Parathyroid adenoma (tissue), 2 donors: Measurements from ENCODE around the gene RCE1.
"Not testable (repeated sequence)": the region's sequence is repeated elsewhere in the genome, so short reads cannot be mapped to it uniquely, and the experiment has no call there.

Source experiments
- H2AFZ ChIP-seq: fragments of 300-600 bp; sonication (generic); one replicate; pipeline ENCODE4 v1.7.0; 2017; ENCODE audit warnings: antibody characterized with exemption, mild to moderate bottlenecking
- H3K27ac ChIP-seq: fragments of 300-600 bp; sonication (generic); one replicate; pipeline ENCODE4 v1.7.0; 2017
- H3K27me3 ChIP-seq: fragments of 300-600 bp; sonication (generic); one replicate; pipeline ENCODE4 v1.7.0; 2017; ENCODE audit warnings: low read length; ENCODE audit not compliant: control insufficient read depth, insufficient read depth
- H3K36me3 ChIP-seq: fragments of 300-600 bp; sonication (generic); one replicate; pipeline ENCODE4 v1.7.0; 2017; ENCODE audit warnings: low read length; ENCODE audit not compliant: control insufficient read depth, insufficient read depth
- H3K4me1 ChIP-seq: fragments of 300-600 bp; sonication (generic); one replicate; pipeline ENCODE4 v1.7.0; 2017; ENCODE audit warnings: control low read depth
- H3K4me2 ChIP-seq: fragments of 300-600 bp; sonication (generic); one replicate; pipeline ENCODE4 v1.7.0; 2017; ENCODE audit warnings: low read length
- H3K4me3 ChIP-seq: fragments of 300-600 bp; sonication (generic); one replicate; pipeline ENCODE4 v1.7.0; 2017; ENCODE audit warnings: low read depth, low read length
- H3K79me2 ChIP-seq: fragments of 300-600 bp; sonication (generic); one replicate; pipeline ENCODE4 v1.7.0; 2017; ENCODE audit warnings: control low read depth
- H3K9ac ChIP-seq: fragments of 300-600 bp; sonication (generic); one replicate; pipeline ENCODE4 v1.7.0; 2017; ENCODE audit warnings: mild to moderate bottlenecking
- H3K9me3 ChIP-seq: fragments of 300-600 bp; sonication (generic); one replicate; pipeline ENCODE4 v1.7.0; 2017; ENCODE audit warnings: low read length; ENCODE audit not compliant: control insufficient read depth
- CTCF ChIP-seq: fragments of 300-600 bp; sonication (generic); IDR thresholded peaks from one replicate; pipeline ENCODE4 v1.7.0; 2017; ENCODE audit warnings: antibody characterized with exemption, mild to moderate bottlenecking
- donor health status: primary hyperparathyroidism.

Gene RCE1

GRCh38 chr11:66823700-66824099 lies 19.5 kb upstream of the RCE1 start:
- no peak for TF ChIP-seq CTCF
- no peak overlapping the region for H3K9ac ChIP-seq
- no peaks in the 10 kb centered on the region for H3K27me3 ChIP-seq
- no peak overlapping the region for H3K4me2 ChIP-seq
- no peaks in the 10 kb centered on the region for H3K4me1 ChIP-seq
- no peaks in the 10 kb centered on the region for H3K9me3 ChIP-seq
- H3K4me3 ChIP-seq = no peak overlapping the region
- no peak overlapping the region for H2AFZ ChIP-seq
- no peaks in the 10 kb centered on the region for H3K79me2 ChIP-seq
- no peak overlapping the region for H3K27ac ChIP-seq
- no peaks in the 10 kb centered on the region for H3K36me3 ChIP-seq

- H3K79me2 ChIP-seq, H2AFZ ChIP-seq, H3K9ac ChIP-seq, H3K9me3 ChIP-seq, H3K4me3 ChIP-seq, H3K27ac ChIP-seq, H3K4me1 ChIP-seq, H3K27me3 ChIP-seq, H3K4me2 ChIP-seq, H3K36me3 ChIP-seq: not testable (repeated sequence)
Measured at GRCh38 chr11:66824573-66824972, 18.7 kb upstream of the RCE1 start.

GRCh38 chr11:66834539-66834845 lies 8.7 kb upstream of the RCE1 start:
- no peak for TF ChIP-seq CTCF
- Histone ChIP-seq H3K27me3 (no peaks in the 10 kb centered on the region), H3K79me2 (no peaks in the 10 kb centered on the region), H3K4me1 (peaks cover 3% of the 10 kb centered on the region), H3K9me3 (no peaks in the 10 kb centered on the region), H3K4me2 (no peak overlapping the region), H3K9ac (no peak overlapping the region), H3K27ac (peak overlapping the region; percentile 53), H3K4me3 (peak overlapping the region; percentile 20), H2AFZ (no peak overlapping the region), H3K36me3 (no peaks in the 10 kb centered on the region)

- TF ChIP-seq CTCF = no peak
- peaks cover 3% of the 10 kb centered on the region for H3K4me1 ChIP-seq
- peak overlapping the region; percentile 20 for H3K4me3 ChIP-seq
- H3K9me3 ChIP-seq = no peaks in the 10 kb centered on the region
- H3K79me2 ChIP-seq = no peaks in the 10 kb centered on the region
- H3K36me3 ChIP-seq = no peaks in the 10 kb centered on the region
- no peak overlapping the region for H3K4me2 ChIP-seq
- no peaks in the 10 kb centered on the region for H3K27me3 ChIP-seq
- H2AFZ ChIP-seq = no peak overlapping the region
- peak overlapping the region; percentile 53 for H3K27ac ChIP-seq
- H3K9ac ChIP-seq = no peak overlapping the region
Measured at GRCh38 chr11:66834943-66835342, 8.3 kb upstream of the RCE1 start.

- Histone ChIP-seq H3K79me2 (no peaks in the 10 kb centered on the region), H3K27me3 (no peaks in the 10 kb centered on the region), H3K4me3 (no peak overlapping the region), H3K9ac (no peak overlapping the region), H2AFZ (no peak overlapping the region), H3K36me3 (no peaks in the 10 kb centered on the region), H3K4me2 (no peak overlapping the region), H3K4me1 (peaks cover 3% of the 10 kb centered on the region), H3K9me3 (no peaks in the 10 kb centered on the region), H3K27ac (no peak overlapping the region)
- no peak for TF ChIP-seq CTCF
Measured at GRCh38 chr11:66835768-66836405, 7.4 kb upstream of the RCE1 start.
